ENCODE data around the gene DIP2A. TPM values are rescaled to one million over a fixed set of nuclear protein-coding genes. Genes with fewer than 3 reads are reported as not detected.
"Not testable (repeated sequence)": the region's sequence is repeated elsewhere in the genome, so short reads cannot be mapped to it uniquely, and the experiment has no call there.

The DIP2A gene
- total RNA-seq, 1 donor, result 43.9 TPM

- Histone ChIP-seq H3K9me3 (ENCODE audit: low read depth, low read length) (no peaks in the 10 kb centered on the region), H3K4me3 (ENCODE audit: low read length) (no peak overlapping the region), H3K4me1 (ENCODE audit: insufficient read depth, low read length) (peaks cover 28% of the 10 kb centered on the region), H3K27me3 (ENCODE audit: insufficient read depth, low read length) (no peaks in the 10 kb centered on the region)
Measured at GRCh38 chr21:46500224-46500861, 41.7 kb downstream of the DIP2A start.

- Histone ChIP-seq H3K9me3 (ENCODE audit: low read depth, low read length) (no peaks in the 10 kb centered on the region), H3K4me1 (ENCODE audit: insufficient read depth, low read length) (peaks cover 25% of the 10 kb centered on the region), H3K4me3 (ENCODE audit: low read length) (no peak overlapping the region), H3K27me3 (ENCODE audit: insufficient read depth, low read length) (no peaks in the 10 kb centered on the region)
Measured at GRCh38 chr21:46503922-46504550, 45.3 kb downstream of the DIP2A start.

- H3K27me3 ChIP-seq (ENCODE audit: insufficient read depth, low read length), result no peaks in the 10 kb centered on the region
- no peak overlapping the region for H3K4me3 ChIP-seq (ENCODE audit: low read length)
- H3K4me1 ChIP-seq (ENCODE audit: insufficient read depth, low read length), result peaks cover 20% of the 10 kb centered on the region
- H3K9me3 ChIP-seq (ENCODE audit: low read depth, low read length), result no peaks in the 10 kb centered on the region
Measured at GRCh38 chr21:46504666-46505065, 46.0 kb downstream of the DIP2A start.

GRCh38 chr21:46507562-46507961, 48.9 kb downstream of the DIP2A start:
- Histone ChIP-seq H3K4me1 (ENCODE audit: insufficient read depth, low read length) (peaks cover 5% of the 10 kb centered on the region), H3K27me3 (ENCODE audit: insufficient read depth, low read length) (no peaks in the 10 kb centered on the region), H3K9me3 (ENCODE audit: low read depth, low read length) (no peaks in the 10 kb centered on the region), H3K4me3 (ENCODE audit: low read length) (no peak overlapping the region)

- Histone ChIP-seq H3K4me1 (ENCODE audit: insufficient read depth, low read length) (peaks cover 2% of the 10 kb centered on the region), H3K27me3 (ENCODE audit: insufficient read depth, low read length) (no peaks in the 10 kb centered on the region), H3K4me3 (ENCODE audit: low read length) (no peak overlapping the region), H3K9me3 (ENCODE audit: low read depth, low read length) (no peaks in the 10 kb centered on the region)
Measured at GRCh38 chr21:46509741-46510502, 51.2 kb downstream of the DIP2A start.

- H3K27me3 ChIP-seq (ENCODE audit: insufficient read depth, low read length), result no peaks in the 10 kb centered on the region
- H3K9me3 ChIP-seq (ENCODE audit: low read depth, low read length), result no peaks in the 10 kb centered on the region
- H3K4me1 ChIP-seq (ENCODE audit: insufficient read depth, low read length), result peaks cover 10% of the 10 kb centered on the region
- H3K4me3 ChIP-seq (ENCODE audit: low read length), result no peak overlapping the region
Measured at GRCh38 chr21:46515109-46515508, 56.4 kb downstream of the DIP2A start.

- Histone ChIP-seq H3K9me3 (ENCODE audit: low read depth, low read length) (no peaks in the 10 kb centered on the region), H3K4me3 (ENCODE audit: low read length) (no peak overlapping the region), H3K27me3 (ENCODE audit: insufficient read depth, low read length) (no peaks in the 10 kb centered on the region), H3K4me1 (ENCODE audit: insufficient read depth, low read length) (peaks cover 10% of the 10 kb centered on the region)
Measured at GRCh38 chr21:46516068-46516467, 57.4 kb downstream of the DIP2A start.

- Histone ChIP-seq H3K4me1 (ENCODE audit: insufficient read depth, low read length) (peaks cover 10% of the 10 kb centered on the region), H3K4me3 (ENCODE audit: low read length) (no peak overlapping the region), H3K27me3 (ENCODE audit: insufficient read depth, low read length) (no peaks in the 10 kb centered on the region), H3K9me3 (ENCODE audit: low read depth, low read length) (no peaks in the 10 kb centered on the region)
Measured at GRCh38 chr21:46517361-46517760, 58.7 kb downstream of the DIP2A start.

- no peaks in the 10 kb centered on the region for H3K27me3 ChIP-seq (ENCODE audit: insufficient read depth, low read length)
- H3K4me1 ChIP-seq (ENCODE audit: insufficient read depth, low read length), result peaks cover 10% of the 10 kb centered on the region
- no peak overlapping the region for H3K4me3 ChIP-seq (ENCODE audit: low read length)
- H3K9me3 ChIP-seq (ENCODE audit: low read depth, low read length), result no peaks in the 10 kb centered on the region
Measured at GRCh38 chr21:46518983-46519583, 60.4 kb downstream of the DIP2A start.

GRCh38 chr21:46527393-46527792, 68.7 kb downstream of the DIP2A start:
- not testable (repeated sequence) for H3K27me3 ChIP-seq (ENCODE audit: insufficient read depth, low read length); H3K4me3 ChIP-seq (ENCODE audit: low read length); H3K9me3 ChIP-seq (ENCODE audit: low read depth, low read length)
- H3K4me1 ChIP-seq (ENCODE audit: insufficient read depth, low read length), result peaks cover 14% of the 10 kb centered on the region

GRCh38 chr21:46527801-46528200, 69.1 kb downstream of the DIP2A start:
- no peaks in the 10 kb centered on the region for H3K9me3 ChIP-seq (ENCODE audit: low read depth, low read length)
- H3K4me3 ChIP-seq (ENCODE audit: low read length), result no peak overlapping the region
- H3K4me1 ChIP-seq (ENCODE audit: insufficient read depth, low read length), result peaks cover 14% of the 10 kb centered on the region
- H3K27me3 ChIP-seq (ENCODE audit: insufficient read depth, low read length), result no peaks in the 10 kb centered on the region

- peaks cover 15% of the 10 kb centered on the region for H3K4me1 ChIP-seq (ENCODE audit: insufficient read depth, low read length)
- no peak overlapping the region for H3K4me3 ChIP-seq (ENCODE audit: low read length)
- no peaks in the 10 kb centered on the region for H3K27me3 ChIP-seq (ENCODE audit: insufficient read depth, low read length)
- H3K9me3 ChIP-seq (ENCODE audit: low read depth, low read length), result no peaks in the 10 kb centered on the region
Measured at GRCh38 chr21:46532080-46532479, 73.4 kb downstream of the DIP2A start.

- peaks cover 32% of the 10 kb centered on the region for H3K4me1 ChIP-seq (ENCODE audit: insufficient read depth, low read length)
Measured at GRCh38 chr21:46537026-46537425, 78.3 kb downstream of the DIP2A start.

GRCh38 chr21:46538262-46538661, 79.6 kb downstream of the DIP2A start:
- peaks cover 36% of the 10 kb centered on the region for H3K4me1 ChIP-seq (ENCODE audit: insufficient read depth, low read length)

More at GRCh38 chr21:46537026-46537425, 78.3 kb downstream of the DIP2A start:
- Histone ChIP-seq H3K27me3 (ENCODE audit: insufficient read depth, low read length) (no peaks in the 10 kb centered on the region), H3K4me3 (ENCODE audit: low read length) (no peak overlapping the region), H3K9me3 (ENCODE audit: low read depth, low read length) (no peaks in the 10 kb centered on the region)

More at GRCh38 chr21:46538262-46538661, 79.6 kb downstream of the DIP2A start:
- no peaks in the 10 kb centered on the region for H3K9me3 ChIP-seq (ENCODE audit: low read depth, low read length)
- no peaks in the 10 kb centered on the region for H3K27me3 ChIP-seq (ENCODE audit: insufficient read depth, low read length)
- no peak overlapping the region for H3K4me3 ChIP-seq (ENCODE audit: low read length)

Data from mononuclear cell (primary cell).